Naive thymus-derived CD4-positive, alpha-beta T cell (primary cell): ENCODE data around the gene TADA3. TPM values are rescaled to one million over a fixed set of nuclear protein-coding genes. Genes with fewer than 3 reads are reported as not detected.
A peak's percentile ranks its signal among the peaks of the same experiment; 100 is the strongest.

Source experiments
- ATAC-seq: fragments of 150-1000 bp; cut with Tn5 transposase; 2 replicates; pipeline ENCODE4 v1.10.0; 2021; ENCODE audit warnings: mild to moderate bottlenecking, moderate library complexity
- CTCF ChIA-PET: fragments of 350-600 bp; sonication (Branson Sonifier 250); formaldehyde crosslinking; loops from one replicate; lab custom pipeline; 2021; ENCODE audit warnings: antibody characterized with exemption; lab: Charles Lee
- POLR2A ChIA-PET: fragments of 350-600 bp; sonication (Branson Sonifier 250); formaldehyde crosslinking; loops from one replicate; lab custom pipeline; 2021; ENCODE audit warnings: antibody characterized with exemption, inconsistent platforms; lab: Charles Lee
- DNase-seq, 9 donors: peaks; one replicate each; pipeline versions ENCODE4 v3.0.0 to v3.0.0-alpha.2; 2020 to 2022; ENCODE audit warnings: mixed read lengths in 1 of 9
- H3K27ac ChIP-seq: one replicate; pipeline ENCODE4 v1.7.0; 2013; ENCODE audit warnings: mild to moderate bottlenecking, low read depth, low read length, moderate library complexity
- H3K27me3 ChIP-seq, 2 donors: one replicate each; pipeline ENCODE4 v1.7.0; 2013; ENCODE audit warnings: low read length in 2 of 2, mild to moderate bottlenecking in 2 of 2, moderate library complexity in 2 of 2; ENCODE audit not compliant: control insufficient read depth in 2 of 2, insufficient read depth in 2 of 2
- H3K36me3 ChIP-seq, 3 experiments: 1 replicate in 2 of 3; 2 replicates in 1 of 3; pipeline ENCODE4 v1.7.0; 2013; ENCODE audit warnings: low read length in 3 of 3, mild to moderate bottlenecking in 3 of 3, moderate library complexity in 1 of 3; ENCODE audit not compliant: insufficient read depth in 3 of 3, control insufficient read depth in 2 of 3
- H3K4me1 ChIP-seq, 2 donors: one replicate each; pipeline ENCODE4 v1.7.0; 2013; ENCODE audit warnings: low read length in 2 of 2, mild to moderate bottlenecking in 2 of 2, moderate library complexity in 1 of 2; ENCODE audit not compliant: control insufficient read depth in 2 of 2, insufficient read depth in 2 of 2
- H3K4me3 ChIP-seq: 2 replicates; pipeline ENCODE4 v1.7.0; 2013; ENCODE audit warnings: mild to moderate bottlenecking, low read length
- H3K9me3 ChIP-seq, 3 experiments: 1 replicate in 2 of 3; 2 replicates in 1 of 3; pipeline ENCODE4 v1.7.0; 2013; ENCODE audit warnings: low read length in 3 of 3; ENCODE audit not compliant: control insufficient read depth in 2 of 3
- H3K27ac Mint-ChIP-seq, 9 donors: one replicate each; pipeline ENCODE4 v1.8.0; 2020 to 2022; ENCODE audit warnings: mixed read lengths in 9 of 9, mild to moderate bottlenecking in 8 of 9, moderate library complexity in 5 of 9, inconsistent platforms in 2 of 9
- H3K27me3 Mint-ChIP-seq, 5 donors: one replicate each; pipeline ENCODE4 v1.8.0; 2021 to 2022; ENCODE audit warnings: mixed read lengths in 5 of 5, mild to moderate bottlenecking in 1 of 5
- H3K36me3 Mint-ChIP-seq, 5 donors: one replicate each; pipeline ENCODE4 v1.8.0; 2020 to 2022; ENCODE audit warnings: mixed read lengths in 5 of 5, mild to moderate bottlenecking in 3 of 5, inconsistent platforms in 1 of 5
- H3K4me1 Mint-ChIP-seq, 7 donors: one replicate each; pipeline ENCODE4 v1.8.0; 2020 to 2022; ENCODE audit warnings: mixed read lengths in 7 of 7, mild to moderate bottlenecking in 3 of 7, inconsistent platforms in 1 of 7
- H3K4me3 Mint-ChIP-seq, 10 donors: one replicate each; pipeline ENCODE4 v1.8.0; 2020 to 2022; ENCODE audit warnings: mild to moderate bottlenecking in 10 of 10, mixed read lengths in 10 of 10, moderate library complexity in 6 of 10, inconsistent platforms in 2 of 10
- H3K9me3 Mint-ChIP-seq, 11 donors: one replicate each; pipeline ENCODE4 v1.8.0; 2020 to 2022; ENCODE audit warnings: mixed read lengths in 11 of 11, mild to moderate bottlenecking in 4 of 11, inconsistent platforms in 1 of 11, moderate library complexity in 1 of 11
- intact Hi-C, 2 donors: fragments of 100-400 bp; cut with micrococcal nuclease; formaldehyde crosslinking; loops; one replicate each; pipeline ENCODE4 v1.15.1; 2023
- polyA plus RNA-seq, 2 donors: library from polyadenylated mRNA; unstranded; fragments of 300-500 nt; fragmentation: Illumina TruSeq; gene quantifications; one replicate each; pipeline ENCODE4 v1.2.3, GENCODE V29; 2021
- total RNA-seq, 6 experiments: library from RNA in 5 of 6; stranded (reverse) in 5 of 6; gene quantifications; 1 replicate in 5 of 6; 2 replicates in 1 of 6; pipeline ENCODE4 v1.2.3 and lab custom pipeline; 2021 to 2026

The TADA3 gene
- total and polyA plus RNA-seq, 7 experiments from 2014 or later: 31.6 to 69.5 (median 42.7) TPM

DNA sequence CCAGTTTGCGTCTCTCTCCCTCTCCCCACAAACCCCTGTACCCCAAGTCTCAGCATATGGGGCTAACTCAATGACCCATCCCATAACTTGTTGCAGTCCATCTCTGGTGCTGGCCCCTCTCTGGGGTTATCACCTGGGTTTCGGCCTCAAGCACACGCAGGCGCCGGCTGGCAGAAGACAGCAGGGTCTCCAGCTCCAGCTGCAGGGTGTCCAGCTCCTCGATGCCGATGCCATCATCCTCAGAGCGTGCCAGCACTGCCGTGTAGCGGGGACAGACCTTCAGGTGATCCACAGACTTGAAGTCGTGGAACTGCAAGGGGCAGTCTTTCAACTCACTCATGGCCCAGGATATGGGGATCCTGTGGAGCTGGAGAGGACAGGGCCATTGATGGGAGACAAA, 1.1 kb downstream of the TADA3 start:
- DNase-seq: no peak
- Histone ChIP-seq H3K9me3 (no peaks in the 10 kb centered on the region), H3K27me3 (no peaks in the 10 kb centered on the region), H3K36me3 (peaks cover 0 to 51% (median 3%) of the 10 kb centered on the region in 3 experiments), H3K27ac (peak overlapping the region; percentile 98), H3K4me1 (peaks cover 41 to 44% of the 10 kb centered on the region in 2 donors), H3K4me3 (no peak overlapping the region)
- ATAC-seq: no peak
- no peaks in the 10 kb centered on the region for H3K27me3 Mint-ChIP-seq
- ChIA-PET CTCF (interaction anchor here (0.6 kb wide), 1 partner anchor 486 kb away, joined by 3 read pairs; no protein-coding TSS in a partner anchor), POLR2A (interaction anchor here (0.9 to 2.4 kb wide), 9 partner anchors 11 to 142 kb away, joined by 3 to 11 read pairs (median 5); partner anchors contain the start of genes BRPF1, CAMK1, CRELD1 and OGG1)
- H3K4me3 Mint-ChIP-seq: peak overlapping the region; percentile 90 to 100 (median 98)
- H3K36me3 Mint-ChIP-seq: peaks cover 18 to 51% (median 42%) of the 10 kb centered on the region in 5 donors
- peak overlapping the region in 8 of 9 donors; percentile 31 to 100 (median 99) for H3K27ac Mint-ChIP-seq
- peaks cover 42 to 73% (median 63%) of the 10 kb centered on the region in 7 donors for H3K4me1 Mint-ChIP-seq
- intact Hi-C loops: loop anchor here (5.0 to 10.0 kb wide), 2 partner anchors 216 to 286 kb away; no protein-coding TSS in a partner anchor
- no peaks in the 10 kb centered on the region for H3K9me3 Mint-ChIP-seq

DNA sequence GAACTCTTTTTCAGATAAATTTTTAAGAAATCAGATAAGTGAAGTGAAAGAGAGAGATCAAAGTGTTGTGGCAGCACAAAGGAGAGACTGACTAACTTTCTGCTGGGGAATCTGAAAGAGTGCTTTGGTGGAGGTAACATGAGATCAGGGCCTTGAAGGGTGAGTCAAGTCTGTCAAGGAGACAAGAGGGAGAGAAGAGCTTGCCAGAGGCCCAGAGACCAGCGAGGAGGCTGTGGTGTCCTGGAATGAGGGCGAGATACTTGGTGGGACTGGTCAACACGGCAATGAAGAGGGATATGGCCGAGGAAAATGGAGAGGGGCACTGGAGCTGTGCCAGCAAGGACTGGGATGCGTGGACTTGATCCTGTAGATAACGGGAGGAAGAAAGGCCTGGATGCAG, 4.6 kb downstream of the TADA3 start:
- peak overlapping the region; percentile 43 to 86 (median 74) for H3K27ac Mint-ChIP-seq
- ChIA-PET POLR2A (interaction anchor here (0.7 kb wide), 2 partner anchors 19 to 21 kb away, joined by 3 to 4 read pairs; no protein-coding TSS in a partner anchor), CTCF (no interaction called here)
- DNase-seq: no peak
- peaks cover 15 to 51% (median 44%) of the 10 kb centered on the region in 5 donors for H3K36me3 Mint-ChIP-seq
- H3K4me1 Mint-ChIP-seq: peaks cover 24 to 56% (median 49%) of the 10 kb centered on the region in 7 donors
- Histone ChIP-seq H3K9me3 (no peaks in the 10 kb centered on the region), H3K4me1 (peaks cover 17 to 25% of the 10 kb centered on the region in 2 donors), H3K27me3 (no peaks in the 10 kb centered on the region), H3K4me3 (no peak overlapping the region), H3K36me3 (peaks cover 0 to 62% (median 11%) of the 10 kb centered on the region in 3 experiments), H3K27ac (peak overlapping the region; percentile 42)
- no peaks in the 10 kb centered on the region for H3K9me3 Mint-ChIP-seq
- intact Hi-C loops: no loop called here
- H3K27me3 Mint-ChIP-seq: no peaks in the 10 kb centered on the region
- H3K4me3 Mint-ChIP-seq: peak overlapping the region in 9 of 10 donors; percentile 2 to 71 (median 47)
- ATAC-seq: no peak

DNA sequence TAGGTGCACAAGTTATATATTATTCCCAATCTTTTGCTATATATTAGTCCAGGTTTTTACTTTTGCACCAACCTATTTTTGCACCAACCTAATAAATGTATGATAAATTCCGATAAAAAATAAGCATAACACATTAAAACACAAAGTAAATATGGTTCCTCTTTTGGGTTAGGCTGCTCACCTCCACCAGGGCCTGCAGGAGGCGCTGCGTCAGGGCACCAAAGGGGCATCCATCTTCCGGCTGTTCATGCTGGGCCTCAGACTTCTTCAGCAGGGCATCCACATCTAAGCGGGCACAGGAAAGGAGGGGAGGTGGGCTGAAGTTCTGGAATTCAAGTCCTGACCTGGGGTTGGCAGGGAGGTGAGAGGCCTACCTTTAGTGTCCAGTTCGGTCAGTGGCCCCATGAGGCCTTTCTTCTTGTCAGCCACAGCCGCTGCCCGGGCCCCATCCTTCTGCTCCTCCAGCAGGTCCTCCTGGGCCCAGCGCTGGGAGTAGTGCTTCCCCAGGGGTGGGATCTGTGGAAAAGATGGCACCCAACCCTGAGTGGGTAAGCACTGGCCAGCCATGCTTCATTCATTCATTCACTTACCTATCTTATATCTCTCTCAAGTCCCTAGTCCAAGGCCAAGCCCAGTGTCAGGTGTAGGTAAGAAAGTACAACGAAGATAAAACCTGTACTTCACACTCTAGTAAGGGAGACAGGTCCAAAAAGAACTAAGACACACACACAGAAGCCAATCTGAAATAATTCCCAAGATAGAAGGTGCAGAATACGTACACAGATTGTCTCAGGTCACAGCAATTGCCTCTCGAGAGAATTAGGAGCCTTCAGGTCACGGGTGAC, 5.2 kb downstream of the TADA3 start:
- Histone ChIP-seq H3K9me3 (no peaks in the 10 kb centered on the region), H3K4me1 (peaks cover 17 to 25% of the 10 kb centered on the region in 2 donors), H3K27me3 (no peaks in the 10 kb centered on the region), H3K36me3 (peaks cover 0 to 63% (median 11%) of the 10 kb centered on the region in 3 experiments), H3K4me3 (no peak overlapping the region), H3K27ac (peak overlapping the region; percentile 42)
- no peak for DNase-seq
- peak overlapping the region in 8 of 9 donors; percentile 43 to 80 (median 68) for H3K27ac Mint-ChIP-seq
- H3K4me3 Mint-ChIP-seq: peak overlapping the region in 6 of 10 donors; percentile 10 to 63 (median 50)
- no peaks in the 10 kb centered on the region for H3K9me3 Mint-ChIP-seq
- intact Hi-C loops: no loop called here
- peaks cover 18 to 56% (median 45%) of the 10 kb centered on the region in 5 donors for H3K36me3 Mint-ChIP-seq
- CTCF ChIA-PET: no interaction called here
- H3K27me3 Mint-ChIP-seq: no peaks in the 10 kb centered on the region
- ATAC-seq: no peak
- POLR2A ChIA-PET: interaction anchor here (0.7 to 1.2 kb wide), 4 partner anchors 20 to 138 kb away, joined by 3 to 4 read pairs (median 3); partner anchors contain the start of gene MTMR14
- peaks cover 28 to 59% (median 53%) of the 10 kb centered on the region in 7 donors for H3K4me1 Mint-ChIP-seq

DNA sequence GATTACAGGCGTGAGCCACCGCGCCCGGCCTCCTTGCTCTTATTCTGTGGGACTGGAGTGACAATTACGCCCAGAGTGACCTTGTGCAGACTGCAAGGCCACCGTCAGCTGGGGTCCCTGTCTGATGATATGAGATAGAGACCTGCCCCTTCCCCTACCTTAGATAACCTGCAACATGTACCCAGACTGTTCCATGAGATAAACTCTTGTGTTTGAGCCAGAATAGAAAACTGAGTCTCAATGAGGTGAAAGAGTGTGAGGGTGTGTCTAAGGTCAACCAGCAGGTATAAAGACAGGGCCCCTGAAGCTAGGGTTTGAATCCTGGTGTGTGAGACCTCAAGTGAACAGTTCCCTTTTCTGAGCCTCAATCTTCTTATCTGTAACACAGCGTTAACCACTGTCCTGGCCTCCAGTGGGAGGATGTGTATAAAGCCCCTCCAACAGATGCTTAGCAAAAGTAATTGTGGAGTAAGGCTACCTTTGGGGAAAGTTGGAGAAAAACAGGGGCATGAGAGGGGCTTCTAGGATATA, 6.0 kb downstream of the TADA3 start:
- Histone ChIP-seq H3K4me1 (peaks cover 11 to 19% of the 10 kb centered on the region in 2 donors), H3K36me3 (peaks cover 0 to 70% (median 11%) of the 10 kb centered on the region in 3 experiments), H3K27me3 (no peaks in the 10 kb centered on the region), H3K27ac (no peak overlapping the region), H3K9me3 (no peaks in the 10 kb centered on the region), H3K4me3 (no peak overlapping the region)
- Mint-ChIP-seq H3K4me1 (peaks cover 31 to 58% (median 52%) of the 10 kb centered on the region in 7 donors), H3K4me3 (no peak overlapping the region), H3K27me3 (no peaks in the 10 kb centered on the region), H3K9me3 (no peaks in the 10 kb centered on the region), H3K36me3 (peaks cover 19 to 60% (median 45%) of the 10 kb centered on the region in 5 donors), H3K27ac (peak overlapping the region in 3 of 9 donors; percentile 23 to 32 (median 29))
- POLR2A ChIA-PET: interaction anchor here (0.7 to 1.2 kb wide), 4 partner anchors 9 to 137 kb away, joined by 3 to 4 read pairs (median 3); partner anchors contain the start of gene MTMR14
- intact Hi-C loops: no loop called here
- DNase-seq (no peak), ATAC-seq (no peak)
- CTCF ChIA-PET: interaction anchor here (0.6 kb wide), 1 partner anchor 53 kb away, joined by 5 read pairs; no protein-coding TSS in a partner anchor

DNA sequence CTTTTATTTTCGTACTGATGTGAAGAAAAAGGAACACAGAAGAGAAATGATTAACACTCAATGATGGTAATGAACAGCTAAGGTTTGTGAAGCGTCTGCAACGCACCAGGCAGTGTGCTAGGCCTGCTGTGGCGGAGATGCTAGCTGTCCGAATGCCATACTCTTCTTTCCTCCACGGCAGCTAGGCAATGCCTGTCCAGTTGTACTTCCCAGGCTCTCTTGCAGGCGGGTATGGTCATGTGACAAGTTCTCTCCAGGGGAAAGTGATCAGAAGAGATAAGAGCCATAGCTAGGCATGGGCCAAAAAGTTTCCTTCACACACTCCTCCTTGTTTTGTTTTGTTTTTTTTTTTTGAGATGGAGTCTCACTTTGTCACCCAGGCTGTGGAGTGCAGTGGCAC, 6.7 kb downstream of the TADA3 start:
- peaks cover 9 to 19% of the 10 kb centered on the region in 2 donors for H3K4me1 ChIP-seq
- no peak overlapping the region for H3K27ac ChIP-seq
- Mint-ChIP-seq H3K36me3 (peaks cover 19 to 61% (median 47%) of the 10 kb centered on the region in 5 donors), H3K9me3 (no peaks in the 10 kb centered on the region), H3K4me1 (peaks cover 27 to 58% (median 52%) of the 10 kb centered on the region in 7 donors), H3K27me3 (no peaks in the 10 kb centered on the region), H3K27ac (peak overlapping the region in 2 of 9 donors; percentile 25 to 32), H3K4me3 (no peak overlapping the region)
- CTCF ChIA-PET: no interaction called here
- H3K9me3 ChIP-seq: no peaks in the 10 kb centered on the region
- H3K36me3 ChIP-seq: peaks cover 0 to 72% (median 11%) of the 10 kb centered on the region in 3 experiments
- no peak for ATAC-seq
- DNase-seq: no peak
- POLR2A ChIA-PET: interaction anchor here (0.7 to 1.2 kb wide), 3 partner anchors 10 to 136 kb away, joined by 3 to 4 read pairs (median 3); partner anchors contain the start of gene MTMR14
- intact Hi-C loops: no loop called here
- H3K4me3 ChIP-seq: no peak overlapping the region
- H3K27me3 ChIP-seq: no peaks in the 10 kb centered on the region

DNA sequence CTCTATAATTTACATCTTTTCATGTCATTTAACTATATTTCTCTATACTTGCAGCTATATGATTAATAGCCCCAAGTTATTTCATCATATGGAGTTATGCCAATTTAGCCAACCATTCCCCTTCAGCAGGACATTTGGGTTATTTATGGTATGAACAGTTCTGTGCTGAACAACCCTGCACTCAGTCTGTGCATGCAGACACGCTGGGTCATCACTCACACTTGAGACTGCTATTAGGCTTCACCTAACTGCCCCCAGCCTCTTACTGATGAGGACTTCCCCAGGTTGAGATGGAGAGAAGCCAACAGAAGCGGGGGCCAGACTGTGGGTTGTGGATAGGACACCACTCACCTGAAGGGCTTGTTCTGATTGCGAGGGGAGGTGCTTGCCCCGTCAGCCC, 7.3 kb downstream of the TADA3 start:
- no peaks in the 10 kb centered on the region for H3K27me3 Mint-ChIP-seq
- H3K27ac Mint-ChIP-seq: peak overlapping the region in 1 of 9 donors; percentile 25
- no peaks in the 10 kb centered on the region for H3K9me3 Mint-ChIP-seq
- H3K4me3 Mint-ChIP-seq: no peak overlapping the region
- ChIA-PET POLR2A (interaction anchor here (0.9 kb wide), 1 partner anchor 23 kb away, joined by 3 read pairs; no protein-coding TSS in a partner anchor), CTCF (no interaction called here)
- no peaks in the 10 kb centered on the region for H3K27me3 ChIP-seq
- ATAC-seq (no peak), DNase-seq (no peak)
- no peak overlapping the region for H3K4me3 ChIP-seq
- H3K4me1 ChIP-seq: peaks cover 11 to 22% of the 10 kb centered on the region in 2 donors
- H3K4me1 Mint-ChIP-seq: peaks cover 26 to 58% (median 52%) of the 10 kb centered on the region in 7 donors
- peaks cover 0 to 71% (median 11%) of the 10 kb centered on the region in 3 experiments for H3K36me3 ChIP-seq
- H3K36me3 Mint-ChIP-seq: peaks cover 14 to 56% (median 46%) of the 10 kb centered on the region in 5 donors
- intact Hi-C loops: no loop called here
- no peak overlapping the region for H3K27ac ChIP-seq
- no peaks in the 10 kb centered on the region for H3K9me3 ChIP-seq
